Stomach (tissue), 9 donors: Measurements from ENCODE around the gene UPK1A. TPM values are rescaled to one million over a fixed set of nuclear protein-coding genes. Genes with fewer than 3 reads are reported as not detected.

Experiments used
- DNase-seq, 2 donors: peaks; one replicate each; pipeline versions ENCODE4 v3.0.0 to v3.0.0-alpha.2; 2013 to 2019
- H3K27ac ChIP-seq, 5 donors: fragments of 200-600 bp in 4 of 5; sonication (generic) in 4 of 5; one replicate each; pipeline ENCODE4 v1.5.1; 2013 to 2019; ENCODE audit warnings: mild to moderate bottlenecking in 1 of 5, moderate library complexity in 1 of 5
- H3K27me3 ChIP-seq, 3 donors: fragments of 200-600 bp; sonication (generic); one replicate each; pipeline ENCODE4 v1.5.1; 2017 to 2019; ENCODE audit warnings: mixed run types in 1 of 3
- H3K36me3 ChIP-seq, 4 donors: fragments of 200-600 bp; sonication (generic); 1 replicate in 3 of 4; 2 replicates in 1 of 4; pipeline ENCODE4 v1.5.1; 2016 to 2019
- H3K4me1 ChIP-seq, 4 donors: fragments of 200-600 bp; sonication (generic); one replicate each; pipeline ENCODE4 v1.5.1; 2016 to 2019
- H3K4me3 ChIP-seq, 4 donors: fragments of 200-600 bp; sonication (generic) in 3 of 4; one replicate each; pipeline ENCODE4 v1.5.1; 2016 to 2019; ENCODE audit warnings: mild to moderate bottlenecking in 1 of 4
- H3K9me3 ChIP-seq, 4 donors: fragments of 200-600 bp; sonication (generic); one replicate each; pipeline ENCODE4 v1.5.1; 2016 to 2019
- EP300 ChIP-seq: sonication (generic); formaldehyde crosslinking; IDR thresholded peaks from one replicate; pipeline ENCODE4 v1.6.1; 2017; ENCODE audit warnings: antibody characterized with exemption
- POLR2A ChIP-seq, 4 donors: fragments of 450-650 bp; IDR thresholded peaks; one replicate each; pipeline ENCODE4 v1.6.1; 2016; ENCODE audit warnings: antibody characterized with exemption in 4 of 4, control low read depth in 2 of 4, mild to moderate bottlenecking in 1 of 4, moderate library complexity in 1 of 4
- POLR2AphosphoS5 ChIP-seq, 3 donors: sonication (generic); formaldehyde crosslinking; IDR thresholded peaks; one replicate each; pipeline ENCODE4 v1.6.1; 2016; ENCODE audit warnings: antibody characterized with exemption in 3 of 3
- WGBS, 5 donors: extraction: QIAGEN DNeasy Blood & Tissue Kit in 3 of 5; methylation state at CpG; one replicate each; pipeline versions ENCODE4 v1.1.5 to v1.1.7; 2013 to 2018; 5-methylcytosine and 5-hydroxymethylcytosine counted together
- intact Hi-C: fragments of 100-400 bp; cut with DNase I; formaldehyde crosslinking; loops from one replicate; pipeline ENCODE4 v1.15.1; 2023; ENCODE audit warnings: low total_unique reads
- polyA plus RNA-seq, 3 donors: library from polyadenylated mRNA; stranded (reverse); fragments of 200-250 nt; gene quantifications; one replicate each; pipeline ENCODE4 v1.2.3, GENCODE V29; 2013
- total RNA-seq, 5 donors: library from RNA; depleted of rRNA; stranded (reverse); fragments of >200 nt; gene quantifications; one replicate each; pipeline versions ENCODE4 v1.1.0 to v1.2.3, GENCODE V29; 2014 to 2016
- TF ChIP-seq, protein P1 (sequence below), 7 experiments: fragments of 450-650 bp in 4 of 7; fragments of 200-600 bp in 3 of 7; sonication (generic) in 3 of 7; IDR thresholded peaks; one replicate each; pipeline ENCODE4 v1.5.1; 2016 to 2019; ENCODE audit warnings: antibody characterized with exemption in 7 of 7, control low read depth in 2 of 7, mild to moderate bottlenecking in 1 of 7
- donor health status: healthy with polysubstance abuse.
- donor health status: Bipolar disorder and iron deficiency.
- donor health status: healthy.

UPK1A gene
- total and polyA plus RNA-seq, 8 donors: 0.08 TPM; not detected in 7

DNA sequence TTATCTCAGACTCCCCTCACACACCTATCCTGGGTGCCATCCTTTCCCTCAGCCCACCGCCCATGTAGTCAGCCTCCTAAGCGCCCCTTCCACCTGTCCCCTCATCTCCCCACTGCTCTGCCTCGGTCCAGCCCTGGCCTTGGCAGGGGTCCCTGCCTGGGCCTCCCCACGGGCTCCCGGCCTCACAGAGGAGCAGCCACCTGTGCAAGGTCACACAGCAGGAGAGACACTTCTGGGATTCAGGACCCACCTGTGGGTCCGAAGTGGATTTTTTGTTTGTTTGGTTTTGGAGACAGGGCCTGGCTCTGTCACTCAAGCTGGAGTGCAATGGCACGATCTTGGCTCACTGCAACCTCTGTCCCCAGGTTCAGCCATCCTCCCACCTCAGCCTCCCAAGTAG, 713 bp upstream of the UPK1A start:
- H3K4me3 ChIP-seq: no peak overlapping the region
- no peaks in the 10 kb centered on the region for H3K9me3 ChIP-seq
- TF ChIP-seq EP300 (no peak), POLR2A (IDR thresholded peaks at IDR 0.05) (no peak), POLR2AphosphoS5 (IDR thresholded peaks at IDR 0.05) (no peak)
- TF ChIP-seq, protein P1, sequence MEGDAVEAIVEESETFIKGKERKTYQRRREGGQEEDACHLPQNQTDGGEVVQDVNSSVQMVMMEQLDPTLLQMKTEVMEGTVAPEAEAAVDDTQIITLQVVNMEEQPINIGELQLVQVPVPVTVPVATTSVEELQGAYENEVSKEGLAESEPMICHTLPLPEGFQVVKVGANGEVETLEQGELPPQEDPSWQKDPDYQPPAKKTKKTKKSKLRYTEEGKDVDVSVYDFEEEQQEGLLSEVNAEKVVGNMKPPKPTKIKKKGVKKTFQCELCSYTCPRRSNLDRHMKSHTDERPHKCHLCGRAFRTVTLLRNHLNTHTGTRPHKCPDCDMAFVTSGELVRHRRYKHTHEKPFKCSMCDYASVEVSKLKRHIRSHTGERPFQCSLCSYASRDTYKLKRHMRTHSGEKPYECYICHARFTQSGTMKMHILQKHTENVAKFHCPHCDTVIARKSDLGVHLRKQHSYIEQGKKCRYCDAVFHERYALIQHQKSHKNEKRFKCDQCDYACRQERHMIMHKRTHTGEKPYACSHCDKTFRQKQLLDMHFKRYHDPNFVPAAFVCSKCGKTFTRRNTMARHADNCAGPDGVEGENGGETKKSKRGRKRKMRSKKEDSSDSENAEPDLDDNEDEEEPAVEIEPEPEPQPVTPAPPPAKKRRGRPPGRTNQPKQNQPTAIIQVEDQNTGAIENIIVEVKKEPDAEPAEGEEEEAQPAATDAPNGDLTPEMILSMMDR (IDR thresholded peaks at IDR 0.05): no peak
- peaks cover 0 to 14% (median 0%) of the 10 kb centered on the region in 3 donors for H3K27me3 ChIP-seq
- H3K36me3 ChIP-seq: peaks cover 18 to 57% (median 48%) of the 10 kb centered on the region in 4 donors
- intact Hi-C loops: no loop called here
- no peak for DNase-seq
- H3K4me1 ChIP-seq: no peaks in the 10 kb centered on the region
- WGBS, 5 donors: 76 to 86% (median 82%) methylated on average over 7 of the region's 7 CpGs
- H3K27ac ChIP-seq: no peak overlapping the region

DNA sequence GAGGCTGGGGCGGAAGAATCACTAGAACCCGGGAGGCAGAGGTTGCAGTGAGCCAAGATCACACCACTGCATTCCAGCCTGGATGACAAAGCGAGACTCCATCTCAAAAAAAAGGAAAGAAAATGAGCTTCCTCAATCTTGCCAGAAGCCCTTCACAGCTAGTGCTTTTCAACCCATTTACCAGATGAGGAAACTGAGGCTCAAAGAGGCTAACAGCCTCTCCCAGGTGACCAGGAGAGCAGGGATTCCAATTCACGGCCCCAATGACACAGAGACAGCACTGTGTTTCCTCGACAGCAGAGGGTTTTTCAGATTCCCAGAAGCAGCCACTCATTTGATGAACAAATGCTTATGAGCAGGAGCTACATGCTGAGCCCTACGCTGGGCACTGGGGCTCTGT, 3.2 kb downstream of the UPK1A start:
- 70 to 80% (median 80%) methylated on average over 6 of the region's 6 CpGs for WGBS, 5 donors
- TF ChIP-seq, protein P1 (IDR thresholded peaks at IDR 0.05): no peak
- TF ChIP-seq EP300 (no peak), POLR2AphosphoS5 (IDR thresholded peaks at IDR 0.05) (no peak), POLR2A (IDR thresholded peaks at IDR 0.05) (no peak)
- no peak overlapping the region for H3K27ac ChIP-seq
- H3K4me3 ChIP-seq: no peak overlapping the region
- peaks cover 0 to 17% (median 10%) of the 10 kb centered on the region in 4 donors for H3K36me3 ChIP-seq
- no peaks in the 10 kb centered on the region for H3K9me3 ChIP-seq
- peaks cover 0 to 45% (median 16%) of the 10 kb centered on the region in 3 donors for H3K27me3 ChIP-seq
- intact Hi-C loops: no loop called here
- peaks cover 0 to 7% (median 6%) of the 10 kb centered on the region in 4 donors for H3K4me1 ChIP-seq
- DNase-seq: no peak

DNA sequence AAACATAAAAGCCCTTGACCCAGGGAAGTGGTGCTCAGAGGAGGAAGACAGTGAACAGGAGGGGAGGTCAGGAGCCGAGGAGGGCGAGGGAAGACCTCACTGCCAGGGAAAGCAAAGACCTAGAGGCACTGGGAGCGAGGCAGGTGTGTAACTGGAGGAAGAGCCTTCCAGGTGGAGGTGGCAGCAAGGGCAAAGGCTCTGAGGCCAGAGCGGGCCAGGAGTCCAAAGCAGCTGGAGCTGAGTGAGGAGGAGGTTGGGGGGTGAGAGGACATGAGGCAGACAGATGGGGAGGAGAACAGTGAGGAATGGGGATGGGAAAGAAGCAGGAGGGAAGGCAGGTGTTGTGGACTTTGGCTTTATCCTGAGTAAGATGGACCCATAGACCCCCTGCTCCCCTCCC, 3.7 kb downstream of the UPK1A start:
- TF ChIP-seq, protein P1 (IDR thresholded peaks at IDR 0.05): no peak
- TF ChIP-seq POLR2AphosphoS5 (IDR thresholded peaks at IDR 0.05) (no peak), EP300 (no peak), POLR2A (IDR thresholded peaks at IDR 0.05) (no peak)
- H3K36me3 ChIP-seq: peaks cover 0 to 13% (median 7%) of the 10 kb centered on the region in 4 donors
- H3K9me3 ChIP-seq: no peaks in the 10 kb centered on the region
- no peak overlapping the region for H3K27ac ChIP-seq
- DNase-seq: no peak
- intact Hi-C loops: no loop called here
- H3K27me3 ChIP-seq: peaks cover 0 to 49% (median 16%) of the 10 kb centered on the region in 3 donors
- no peak overlapping the region for H3K4me3 ChIP-seq
- peaks cover 0 to 7% (median 6%) of the 10 kb centered on the region in 4 donors for H3K4me1 ChIP-seq
- 52 to 58% (median 55%) methylated on average over 4 of the region's 4 CpGs for WGBS, 5 donors

DNA sequence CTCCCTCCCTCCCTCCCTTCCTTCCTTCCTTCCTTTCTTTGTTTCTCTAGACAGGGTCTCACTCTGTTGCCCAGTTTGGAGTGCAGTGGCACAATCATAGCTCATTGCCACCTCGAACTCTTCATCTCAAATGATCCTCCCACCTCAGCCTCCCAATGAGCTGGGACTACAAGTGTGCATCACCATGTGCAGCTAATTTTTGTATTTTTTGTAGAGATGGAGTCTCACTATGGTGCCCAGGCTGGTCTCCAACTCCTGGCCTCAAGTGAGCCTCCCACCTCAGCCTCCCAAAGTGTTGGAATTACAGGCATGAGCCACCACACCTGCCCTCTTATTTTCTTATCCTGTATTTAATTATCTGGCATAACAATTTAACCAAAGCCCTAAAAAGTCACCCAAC, 4.4 kb downstream of the UPK1A start:
- 67 to 95% (median 86%) methylated on average over 1 of the region's 1 CpG for WGBS, 5 donors

DNA sequence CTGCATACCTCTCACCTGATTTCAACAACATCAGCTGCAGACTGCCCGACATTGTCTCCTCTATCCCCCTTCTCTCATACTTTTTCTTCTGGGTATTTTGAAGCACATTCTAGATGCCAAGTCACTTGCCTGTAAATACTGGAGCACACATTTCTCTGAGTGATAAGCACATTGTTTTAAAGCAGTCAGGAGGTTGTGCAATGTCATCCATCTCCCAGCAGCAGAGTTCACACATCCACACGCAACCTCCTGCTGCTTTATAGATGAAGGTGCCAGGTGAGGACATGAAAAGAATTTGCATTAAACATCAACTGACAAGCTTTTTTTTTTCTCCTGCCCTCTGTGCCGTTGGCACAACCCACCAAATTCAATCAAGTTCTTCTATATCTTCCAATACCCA, 5.5 kb downstream of the UPK1A start:
- Histone ChIP-seq H3K9me3 (no peaks in the 10 kb centered on the region), H3K36me3 (no peaks in the 10 kb centered on the region), H3K27me3 (peaks cover 0 to 65% (median 18%) of the 10 kb centered on the region in 3 donors), H3K27ac (no peak overlapping the region), H3K4me3 (no peak overlapping the region), H3K4me1 (peaks cover 0 to 7% (median 6%) of the 10 kb centered on the region in 4 donors)
- TF ChIP-seq EP300 (no peak), POLR2A (IDR thresholded peaks at IDR 0.05) (no peak), POLR2AphosphoS5 (IDR thresholded peaks at IDR 0.05) (no peak)
- TF ChIP-seq, protein P1 (IDR thresholded peaks at IDR 0.05): no peak
- WGBS, 5 donors: 17 to 35% (median 24%) methylated on average over 3 of the region's 3 CpGs
- intact Hi-C loops: no loop called here
- no peak for DNase-seq

More for the DNA sequence above, 4.4 kb downstream of the UPK1A start:
- H3K27ac ChIP-seq: no peak overlapping the region
- peaks cover 0 to 6% (median under 1%) of the 10 kb centered on the region in 4 donors for H3K36me3 ChIP-seq
- DNase-seq: no peak
- no peaks in the 10 kb centered on the region for H3K9me3 ChIP-seq
- peaks cover 0 to 56% (median 16%) of the 10 kb centered on the region in 3 donors for H3K27me3 ChIP-seq
- peaks cover 0 to 7% (median 6%) of the 10 kb centered on the region in 4 donors for H3K4me1 ChIP-seq
- intact Hi-C loops: no loop called here
- TF ChIP-seq EP300 (no peak), POLR2A (IDR thresholded peaks at IDR 0.05) (no peak), POLR2AphosphoS5 (IDR thresholded peaks at IDR 0.05) (no peak)
- H3K4me3 ChIP-seq: no peak overlapping the region
